Measurements from ENCODE around the gene TNPO2.
A peak's percentile ranks its signal among the peaks of the same experiment; 100 is the strongest.

TNPO2 gene

DNA sequence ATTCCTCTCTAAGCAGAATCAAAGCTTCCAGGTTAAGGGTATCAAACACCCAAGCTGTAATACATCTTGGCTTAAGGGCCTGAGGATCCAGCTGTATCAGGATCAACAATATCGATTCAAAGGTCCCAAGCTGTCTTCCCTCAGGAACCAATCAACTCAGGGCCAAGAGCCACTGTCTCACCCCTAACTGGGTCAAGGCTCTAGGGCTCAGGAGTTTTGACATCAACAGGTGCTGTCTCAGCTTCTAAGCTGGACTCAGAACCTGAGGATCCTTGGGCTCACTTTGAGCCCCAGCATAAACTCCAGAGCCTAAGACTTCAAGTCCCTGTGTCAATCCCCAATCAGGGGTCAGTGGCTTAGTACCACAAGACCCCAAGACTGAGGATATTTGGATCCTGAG lies 28.2 kb downstream of the TNPO2 start:
- no peaks in the 10 kb centered on the region for H3K9me3 ChIP-seq (ENCODE audit: low read depth, low read length)
- TF ChIP-seq EZH2 (IDR thresholded peaks at IDR 0.05) (no peak), FOXP2 (optimal IDR thresholded peaks at IDR 0.05; ENCODE audit: control extremely low read depth, extremely low read length, insufficient read depth) (no peak), POLR2AphosphoS5 (IDR thresholded peaks at IDR 0.05; ENCODE audit: borderline replicate concordance, low read depth, low read length) (no peak)
- H3K27ac ChIP-seq, result no peak overlapping the region
- DNase-seq (ENCODE audit: low read depth, low spot score), result no peak
- H3K36me3 ChIP-seq (ENCODE audit: insufficient read depth, low read length), result peaks cover 5% of the 10 kb centered on the region; the same call in 1 of the 2 replicates
- peak overlapping the region; percentile 85 for H3K9ac ChIP-seq (ENCODE audit: insufficient read length)
- peak overlapping the region; percentile 88 for H3K4me3 ChIP-seq

- no peak for TF ChIP-seq EZH2 (IDR thresholded peaks at IDR 0.05)
- no peak for TF ChIP-seq POLR2AphosphoS5 (IDR thresholded peaks at IDR 0.05; ENCODE audit: borderline replicate concordance, low read depth, low read length)
- no peak for TF ChIP-seq FOXP2 (optimal IDR thresholded peaks at IDR 0.05; ENCODE audit: control extremely low read depth, extremely low read length, insufficient read depth)
- H3K36me3 ChIP-seq (ENCODE audit: insufficient read depth, low read length), result peaks cover 5% of the 10 kb centered on the region; the same call in 1 of the 2 replicates
- peak overlapping the region; percentile 85 for H3K9ac ChIP-seq (ENCODE audit: insufficient read length)
- peak overlapping the region; percentile 88; the same call in 1 of the 2 replicates for H3K4me3 ChIP-seq
- DNase-seq (ENCODE audit: low read depth, low spot score), result no peak
- H3K9me3 ChIP-seq (ENCODE audit: low read depth, low read length), result no peaks in the 10 kb centered on the region
- no peak overlapping the region for H3K27ac ChIP-seq
Observed at GRCh38 chr19:12695096-12695495, 28.6 kb downstream of the TNPO2 start.

DNA sequence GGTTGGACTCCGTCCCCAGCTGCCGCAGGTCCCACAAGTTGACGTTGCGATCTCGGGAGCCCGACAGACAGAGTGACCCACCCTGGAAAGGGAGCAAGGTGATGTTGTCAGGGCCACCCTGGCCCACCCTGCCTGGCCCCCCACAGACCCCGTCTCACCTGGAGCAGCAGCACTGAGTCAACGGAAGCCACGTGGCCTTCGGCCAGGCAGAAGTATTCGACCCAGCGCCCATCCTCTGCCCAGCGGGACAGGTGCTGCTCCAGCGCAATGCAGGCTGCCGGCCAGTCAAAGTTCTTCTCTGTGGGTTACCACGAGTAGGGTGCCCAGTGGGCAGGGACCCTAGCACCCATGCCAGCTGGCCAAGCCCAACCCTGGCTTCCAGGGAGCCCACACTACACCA lies 29.1 kb downstream of the TNPO2 start:
- DNase-seq (ENCODE audit: low read depth, low spot score), result no peak
- TF ChIP-seq POLR2AphosphoS5 (IDR thresholded peaks at IDR 0.05; ENCODE audit: borderline replicate concordance, low read depth, low read length), result no peak
- TF ChIP-seq FOXP2 (optimal IDR thresholded peaks at IDR 0.05; ENCODE audit: control extremely low read depth, extremely low read length, insufficient read depth), result no peak
- TF ChIP-seq EZH2 (IDR thresholded peaks at IDR 0.05), result no peak
- no peak overlapping the region for H3K27ac ChIP-seq
- no peak overlapping the region for H3K9ac ChIP-seq (ENCODE audit: insufficient read length)
- peaks cover 1% of the 10 kb centered on the region; the same call in 1 of the 2 replicates for H3K36me3 ChIP-seq (ENCODE audit: insufficient read depth, low read length)
- no peak overlapping the region for H3K4me3 ChIP-seq
- no peaks in the 10 kb centered on the region for H3K9me3 ChIP-seq (ENCODE audit: low read depth, low read length)

DNA sequence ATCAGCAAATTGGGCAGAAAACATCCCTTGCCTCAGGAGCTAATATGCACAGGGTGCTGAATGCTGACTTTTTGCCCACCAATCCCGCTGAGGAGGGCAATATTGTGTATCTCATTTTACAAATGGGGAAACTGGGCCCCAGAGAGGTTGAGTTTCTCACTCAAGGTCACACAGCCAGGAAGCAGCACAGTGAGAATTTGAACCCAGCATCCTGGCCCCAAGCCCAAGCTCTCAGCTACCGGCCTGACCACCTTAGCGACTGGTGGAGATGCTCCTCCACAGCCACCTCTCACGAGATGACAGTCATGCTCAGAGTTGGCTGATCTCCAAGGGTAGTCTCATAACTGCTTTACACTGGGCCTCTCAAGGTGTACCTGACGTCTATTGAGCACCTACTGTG lies 30.8 kb downstream of the TNPO2 start:
- Histone ChIP-seq H3K27ac (no peak overlapping the region), H3K9me3 (ENCODE audit: low read depth, low read length) (no peaks in the 10 kb centered on the region), H3K4me3 (no peak overlapping the region), H3K9ac (ENCODE audit: insufficient read length) (no peak overlapping the region), H3K36me3 (ENCODE audit: insufficient read depth, low read length) (no peaks in the 10 kb centered on the region)
- TF ChIP-seq EZH2 (IDR thresholded peaks at IDR 0.05) (no peak), FOXP2 (optimal IDR thresholded peaks at IDR 0.05; ENCODE audit: control extremely low read depth, extremely low read length, insufficient read depth) (no peak), POLR2AphosphoS5 (IDR thresholded peaks at IDR 0.05; ENCODE audit: borderline replicate concordance, low read depth, low read length) (no peak)
- DNase-seq (ENCODE audit: low read depth, low spot score), result no peak

GRCh38 chr19:12689581-12690216 lies 34.0 kb downstream of the TNPO2 start:
- no peak for DNase-seq (ENCODE audit: low read depth, low spot score)
- Histone ChIP-seq H3K9ac (ENCODE audit: insufficient read length) (no peak overlapping the region), H3K4me3 (no peak overlapping the region), H3K9me3 (ENCODE audit: low read depth, low read length) (no peaks in the 10 kb centered on the region), H3K36me3 (ENCODE audit: insufficient read depth, low read length) (no peaks in the 10 kb centered on the region), H3K27ac (no peak overlapping the region)
- TF ChIP-seq EZH2 (IDR thresholded peaks at IDR 0.05) (no peak), POLR2AphosphoS5 (IDR thresholded peaks at IDR 0.05; ENCODE audit: borderline replicate concordance, low read depth, low read length) (no peak; the same call in 1 of the 2 replicates), FOXP2 (optimal IDR thresholded peaks at IDR 0.05; ENCODE audit: control extremely low read depth, extremely low read length, insufficient read depth) (no peak)

DNA sequence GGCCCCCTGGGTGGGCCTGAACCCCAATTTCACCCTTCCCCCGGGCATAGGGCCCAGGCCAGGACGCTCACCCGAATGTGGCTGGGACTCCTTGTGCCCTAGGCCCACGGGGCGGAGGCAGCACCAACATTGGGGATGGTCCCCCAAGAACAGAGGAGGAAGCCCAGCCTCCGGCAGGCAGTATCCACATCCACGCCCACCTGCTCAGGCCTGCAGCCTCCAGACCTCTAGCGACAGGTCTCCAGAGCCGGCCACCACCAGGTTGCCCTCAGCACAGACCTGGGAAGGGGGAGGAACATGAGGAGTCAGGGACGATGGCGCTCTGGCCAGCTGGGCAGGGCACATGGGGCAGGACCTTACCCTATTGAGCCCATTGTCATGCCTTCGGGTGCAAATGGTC lies 34.7 kb downstream of the TNPO2 start:
- Histone ChIP-seq H3K27ac (no peak overlapping the region), H3K9ac (ENCODE audit: insufficient read length) (no peak overlapping the region), H3K9me3 (ENCODE audit: low read depth, low read length) (no peaks in the 10 kb centered on the region), H3K4me3 (no peak overlapping the region), H3K36me3 (ENCODE audit: insufficient read depth, low read length) (no peaks in the 10 kb centered on the region)
- no peak for DNase-seq (ENCODE audit: low read depth, low spot score)
- TF ChIP-seq EZH2 (IDR thresholded peaks at IDR 0.05) (no peak), FOXP2 (optimal IDR thresholded peaks at IDR 0.05; ENCODE audit: control extremely low read depth, extremely low read length, insufficient read depth) (no peak), POLR2AphosphoS5 (IDR thresholded peaks at IDR 0.05; ENCODE audit: borderline replicate concordance, low read depth, low read length) (no peak)

DNA sequence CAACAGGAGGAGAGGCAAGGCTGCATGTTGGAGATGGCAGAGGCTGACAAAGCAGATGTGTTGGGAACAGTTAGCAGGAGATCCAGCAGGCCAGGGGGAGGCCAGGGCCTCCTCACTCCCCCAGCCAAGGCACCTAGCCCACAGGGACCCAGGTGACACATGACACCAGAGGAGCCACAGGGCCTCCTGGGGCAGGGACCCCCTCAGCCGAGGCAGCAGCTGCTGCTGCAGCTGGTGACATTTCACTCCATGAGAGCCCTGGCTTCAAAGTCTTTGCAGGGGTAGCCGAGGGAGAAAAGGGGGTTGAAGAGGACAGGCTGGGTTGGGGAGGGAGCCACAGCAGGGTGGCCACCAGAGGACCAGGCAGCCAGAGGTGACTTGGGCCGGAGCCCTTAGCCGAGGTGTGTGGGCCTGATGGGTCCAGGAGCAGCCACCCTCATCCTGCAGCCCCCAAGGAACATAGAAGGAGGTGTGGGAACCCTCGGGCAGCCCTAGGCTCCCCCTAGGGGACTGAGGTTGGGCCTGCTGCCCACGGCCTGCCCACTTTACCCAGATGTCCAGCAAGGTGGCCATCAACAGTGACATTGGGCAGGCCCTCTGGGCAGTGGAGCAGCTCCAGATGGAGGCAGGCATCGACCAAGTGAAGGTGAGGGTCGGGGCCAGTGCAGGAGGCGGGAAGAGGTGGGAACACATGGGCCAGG lies 36.1 kb downstream of the TNPO2 start, which contains the start of gene GNG14:
Gene GNG14, plus strand, starts transcription at position 503 of the 701 bp plus-strand sequence. Its CDS starts 51 bp downstream, at position 554.
- no peak within 1 kb of the TSS for H3K27ac ChIP-seq
- DNase-seq (ENCODE audit: low read depth, low spot score), result no peak
- no peak within 1 kb of the TSS for H3K9ac ChIP-seq (ENCODE audit: insufficient read length)
- no peak within 1 kb of the TSS for H3K4me3 ChIP-seq
- no peaks in the 10 kb centered on the region for H3K36me3 ChIP-seq (ENCODE audit: insufficient read depth, low read length)
- no peaks in the 10 kb centered on the region for H3K9me3 ChIP-seq (ENCODE audit: low read depth, low read length)
- TF ChIP-seq POLR2AphosphoS5 (IDR thresholded peaks at IDR 0.05; ENCODE audit: borderline replicate concordance, low read depth, low read length) (no peak), FOXP2 (optimal IDR thresholded peaks at IDR 0.05; ENCODE audit: control extremely low read depth, extremely low read length, insufficient read depth) (no peak), EZH2 (IDR thresholded peaks at IDR 0.05) (no peak)

GRCh38 chr19:12685831-12686230 lies 37.9 kb downstream of the TNPO2 start:
- Histone ChIP-seq H3K9ac (ENCODE audit: insufficient read length) (no peak overlapping the region), H3K4me3 (no peak overlapping the region), H3K36me3 (ENCODE audit: insufficient read depth, low read length) (no peaks in the 10 kb centered on the region), H3K9me3 (ENCODE audit: low read depth, low read length) (no peaks in the 10 kb centered on the region), H3K27ac (no peak overlapping the region)
- no peak for TF ChIP-seq EZH2 (IDR thresholded peaks at IDR 0.05)
- no peak for TF ChIP-seq FOXP2 (optimal IDR thresholded peaks at IDR 0.05; ENCODE audit: control extremely low read depth, extremely low read length, insufficient read depth)
- TF ChIP-seq POLR2AphosphoS5 (IDR thresholded peaks at IDR 0.05; ENCODE audit: borderline replicate concordance, low read depth, low read length), result no peak
- no peak for DNase-seq (ENCODE audit: low read depth, low spot score)

All from SK-N-MC (cell line).